GM18511 (cell line): ENCODE measurements around the gene CYP27B1.
A peak's percentile ranks its signal among the peaks of the same experiment; 100 is the strongest.

Experiments
- ATAC-seq: cut with Tn5 transposase; IDR thresholded peaks from one replicate; pipeline ENCODE4 v1.9.1; 2021; ENCODE audit warnings: mild to moderate bottlenecking, moderate library complexity; ENCODE audit not compliant: unreplicated experiment

CYP27B1 gene

DNA sequence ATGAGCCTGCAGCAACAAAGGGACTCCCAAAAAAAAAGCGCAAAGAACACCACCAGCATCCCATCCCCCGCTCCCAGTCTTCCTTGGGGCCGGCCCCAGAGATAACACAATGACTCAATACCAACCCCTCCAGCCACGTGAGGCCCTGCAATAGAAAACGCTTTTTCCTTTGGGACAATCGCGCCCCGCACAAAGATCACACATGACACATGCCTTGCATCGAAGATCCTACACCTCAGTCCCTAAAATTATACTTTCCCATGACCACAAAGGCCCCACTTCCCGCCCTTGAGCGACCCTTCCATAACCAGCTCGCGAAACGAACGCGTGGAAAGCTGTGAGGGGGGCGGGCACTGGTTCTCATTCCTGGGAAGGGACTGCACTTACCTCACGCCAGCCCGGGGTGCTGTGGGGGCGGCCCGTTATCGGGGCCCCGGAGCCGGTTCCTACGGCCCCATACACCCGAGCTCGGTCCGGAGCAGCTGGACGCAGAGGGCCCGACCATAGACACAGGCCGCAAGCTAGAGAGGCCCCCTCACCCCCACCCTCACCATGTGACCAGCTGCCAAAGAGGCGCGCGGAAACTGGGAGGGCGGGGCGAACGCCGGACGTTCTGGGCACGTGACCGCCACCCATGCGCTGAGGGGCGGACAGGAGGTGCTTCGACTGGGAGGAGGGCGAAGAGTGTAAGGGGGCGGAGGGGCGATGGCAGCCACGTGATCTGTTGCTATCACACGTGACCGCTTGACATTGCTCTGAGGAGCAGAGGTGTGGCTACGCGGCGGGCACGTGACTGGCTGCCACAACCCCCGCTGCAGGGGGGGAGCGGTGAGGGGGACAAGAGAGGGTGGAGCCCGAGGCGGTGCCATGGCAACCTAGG lies 14.8 kb downstream of the CYP27B1 start, which contains the start of gene CDK4:
Gene CDK4 (minus strand): TSS at position 523 of the 880 bp plus-strand sequence. CDS start 593 bp downstream, outside the sequence.
- ATAC-seq, result peak; percentile 67

- ATAC-seq, result no peak
Observed at GRCh38 chr12:57751432-57751787, 15.5 kb downstream of the CYP27B1 start.

DNA sequence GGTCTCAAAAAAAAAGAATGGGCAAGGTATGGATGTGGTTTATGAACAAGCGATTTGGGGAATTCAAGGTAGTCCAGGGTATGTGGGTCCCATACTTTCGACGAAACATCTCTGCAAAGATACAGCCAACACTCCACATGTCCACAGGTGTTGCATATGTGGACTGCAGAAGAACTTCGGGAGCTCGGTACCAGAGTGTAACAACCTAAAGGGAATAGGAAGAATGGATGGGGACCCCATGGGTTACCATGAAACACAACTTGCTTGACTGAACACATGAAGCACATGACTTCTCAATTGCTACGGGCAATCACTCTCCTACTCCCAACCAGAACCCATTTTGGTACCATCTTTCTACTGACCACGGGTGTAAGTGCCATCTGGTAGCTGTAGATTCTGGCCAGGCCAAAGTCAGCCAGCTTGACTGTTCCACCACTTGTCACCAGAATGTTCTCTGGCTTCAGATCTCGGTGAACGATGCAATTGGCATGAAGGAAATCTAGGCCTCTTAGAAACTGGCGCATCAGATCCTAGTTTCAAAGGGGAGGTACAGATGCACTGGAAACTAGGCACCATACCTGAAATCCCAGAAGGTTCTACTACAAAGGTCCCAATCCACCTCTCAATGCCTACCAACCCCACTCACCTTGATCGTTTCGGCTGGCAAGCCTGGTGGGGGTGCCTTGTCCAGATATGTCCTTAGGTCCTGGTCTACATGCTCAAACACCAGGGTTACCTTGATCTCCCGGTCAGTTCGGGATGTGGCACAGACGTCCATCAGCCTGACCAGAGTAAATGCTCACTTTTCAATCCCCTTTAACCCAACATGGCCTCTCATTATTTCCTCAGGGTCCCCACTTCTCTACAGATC lies 16.1 kb downstream of the CYP27B1 start:
- ATAC-seq, result no peak

GRCh38 chr12:57749061-57749460 lies 17.8 kb downstream of the CYP27B1 start:
- no peak for ATAC-seq

- no peak for ATAC-seq
Observed at GRCh38 chr12:57746025-57746424, 20.9 kb downstream of the CYP27B1 start.

GRCh38 chr12:57745485-57745881 lies 21.4 kb downstream of the CYP27B1 start:
- ATAC-seq, result no peak

DNA sequence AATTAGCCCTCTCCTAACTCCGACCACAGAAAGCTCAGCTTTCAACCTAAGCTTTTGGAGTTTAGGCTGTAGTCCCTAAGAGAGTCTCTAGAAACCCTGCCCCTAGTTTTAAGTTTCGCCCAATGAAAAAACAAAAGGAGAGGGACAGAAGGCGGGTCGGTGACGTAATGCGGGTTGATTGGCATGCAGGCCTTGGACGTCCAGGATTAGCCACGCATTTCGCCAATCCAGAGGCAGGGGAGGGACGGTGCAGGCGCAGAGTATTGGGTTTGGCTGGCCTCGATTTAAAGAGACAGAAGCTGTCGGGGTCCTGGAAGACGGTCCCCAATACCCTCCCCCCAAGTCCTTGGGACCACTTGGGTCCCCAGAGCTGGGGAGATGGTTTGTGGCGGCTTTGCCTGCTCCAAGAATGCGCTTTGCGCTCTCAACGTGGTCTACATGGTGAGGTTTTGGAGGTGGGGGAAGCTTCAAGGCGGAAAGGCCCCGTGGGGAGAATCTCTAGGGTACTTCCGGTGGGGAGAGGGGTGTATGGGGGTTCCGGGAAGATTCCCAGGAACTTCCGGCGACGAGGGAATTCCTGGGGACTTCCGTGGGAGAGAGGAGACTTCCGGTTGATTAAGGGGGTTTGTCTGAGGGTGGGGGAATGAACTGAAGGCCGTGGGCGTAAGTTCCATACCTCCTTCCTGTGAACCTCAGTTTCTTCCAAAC lies 21.9 kb downstream of the CYP27B1 start, which contains the start of gene TSPAN31:
Gene TSPAN31 (plus strand): TSS at position 263 of the 708 bp plus-strand sequence. CDS start 116 bp downstream, at position 379.
- ATAC-seq, result peak; percentile 86

GRCh38 chr12:57744194-57744776 lies 22.6 kb downstream of the CYP27B1 start:
- peak; percentile 43 for ATAC-seq

DNA sequence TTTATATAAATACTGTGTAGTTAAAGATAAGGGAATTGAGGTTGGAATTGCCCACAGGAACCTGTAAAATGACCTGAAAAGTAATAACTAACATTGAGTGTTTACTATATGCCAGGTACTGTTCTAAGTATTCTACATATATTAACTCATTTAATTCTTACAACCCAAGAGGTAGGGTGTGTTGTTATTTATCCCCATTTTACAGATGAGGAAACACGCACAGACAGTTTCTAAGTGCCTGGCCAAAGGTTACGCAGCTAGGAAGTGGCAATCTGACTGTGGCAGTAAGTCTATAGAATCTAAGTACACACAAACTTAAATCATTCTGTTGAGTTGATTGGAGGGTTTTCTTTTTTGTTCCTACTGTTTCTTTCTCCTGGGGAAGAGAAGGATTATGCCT lies 23.1 kb downstream of the CYP27B1 start:
- ATAC-seq, result no peak

GRCh38 chr12:57741844-57742738 lies 24.8 kb downstream of the CYP27B1 start:
- peak; percentile 66 for ATAC-seq

- ATAC-seq, result no peak
Observed at GRCh38 chr12:57741413-57741789, 25.5 kb downstream of the CYP27B1 start.

- peak; percentile 47 for ATAC-seq
Observed at GRCh38 chr12:57740656-57741412, 26.0 kb downstream of the CYP27B1 start.

DNA sequence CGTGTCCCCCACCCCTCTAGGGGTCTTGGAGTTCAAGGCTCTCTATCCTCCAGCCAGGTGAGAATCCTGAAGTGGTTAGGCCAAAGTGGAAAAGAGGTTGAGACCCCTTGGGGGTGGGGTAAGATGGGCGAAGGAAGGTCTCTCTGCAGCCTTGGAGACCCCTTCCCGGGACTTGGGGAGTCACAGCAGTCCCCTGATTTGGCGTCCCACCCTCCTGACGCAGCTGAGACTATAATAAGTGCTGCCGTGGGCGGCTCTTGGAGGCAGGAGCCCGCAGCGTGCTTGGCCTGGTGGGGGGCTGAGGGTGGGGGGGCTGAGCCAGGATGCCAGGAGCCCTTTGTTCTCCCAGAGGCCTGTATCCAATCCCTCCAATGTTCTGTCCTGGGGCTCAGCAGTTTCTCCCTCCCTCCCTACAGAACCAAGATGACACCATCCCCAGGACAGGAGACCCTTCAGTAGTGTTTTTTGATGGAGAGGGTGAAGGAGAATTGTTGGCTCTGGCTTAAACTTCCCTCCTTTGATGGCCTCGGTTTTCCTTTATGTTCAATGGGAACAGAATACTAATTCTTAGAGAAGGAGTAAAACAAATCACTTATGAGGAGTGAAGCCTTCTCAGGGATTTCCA lies 26.9 kb downstream of the CYP27B1 start:
- ATAC-seq, result no peak

DNA sequence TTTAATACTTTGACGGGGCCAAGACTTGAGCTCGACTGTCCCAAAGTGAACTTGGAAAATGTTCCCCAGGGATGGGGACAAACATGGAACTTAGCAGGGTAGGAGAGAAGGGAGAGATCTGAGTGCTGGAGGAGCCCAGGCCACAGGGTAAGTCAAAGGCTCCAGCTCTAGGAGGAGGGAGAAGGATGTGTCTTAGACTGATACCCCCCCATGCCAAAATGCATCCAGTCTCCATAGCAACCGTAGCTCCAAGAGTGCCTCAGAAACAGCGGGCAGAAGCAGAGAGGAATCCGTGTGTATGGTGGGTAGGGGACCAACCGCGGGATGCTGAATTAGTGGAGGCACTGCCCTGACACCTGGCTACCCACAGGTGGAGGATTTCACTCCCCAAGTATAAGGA lies 27.5 kb downstream of the CYP27B1 start:
- no peak for ATAC-seq

DNA sequence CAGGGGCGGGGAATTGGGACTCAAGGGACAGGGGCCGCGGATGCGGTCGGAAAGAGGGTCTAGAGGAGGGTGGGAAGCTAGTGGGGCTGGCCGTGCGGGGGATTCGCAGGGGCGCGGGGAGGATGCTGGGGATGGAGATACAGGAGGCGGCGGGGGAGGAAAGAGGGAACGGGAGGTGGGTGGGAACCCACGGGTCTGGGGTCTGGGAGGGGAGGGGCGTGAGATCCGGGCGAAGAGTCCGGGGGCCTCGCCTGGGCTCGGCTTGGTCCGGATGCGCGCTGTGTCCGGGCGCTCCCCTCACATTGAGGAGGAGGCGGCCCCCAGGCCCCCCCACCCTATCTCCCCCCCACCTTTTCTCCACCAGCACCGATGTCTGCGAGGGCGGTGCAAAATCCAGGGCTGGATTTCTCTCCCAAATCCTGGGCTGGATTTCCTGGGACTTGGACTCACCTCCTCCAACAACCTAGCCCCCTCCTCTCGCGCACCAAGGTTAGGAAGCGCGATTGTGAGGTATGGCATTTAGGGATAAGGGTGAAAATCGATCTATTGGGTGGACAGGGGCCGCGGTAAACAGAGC lies 28.1 kb downstream of the CYP27B1 start, which contains the start of gene AGAP2:
Gene AGAP2 (minus strand): TSS at position 82 of the 577 bp plus-strand sequence. CDS start 496 bp downstream, outside the sequence.
- no peak for ATAC-seq

GRCh38 chr12:57737467-57738460 lies 29.1 kb downstream of the CYP27B1 start:
- ATAC-seq, result no peak
